ENCODE data around the gene SSNA1.

GRCh38 chr9:137158625-137159024 lies 29.9 kb upstream of the SSNA1 start:
- no peak for TF ChIP-seq CTCF (IDR thresholded peaks at IDR 0.05)
- TF ChIP-seq POLR2A (IDR thresholded peaks at IDR 0.05), result no peak
